ENCODE measurements around the gene SST.

Gene SST

DNA sequence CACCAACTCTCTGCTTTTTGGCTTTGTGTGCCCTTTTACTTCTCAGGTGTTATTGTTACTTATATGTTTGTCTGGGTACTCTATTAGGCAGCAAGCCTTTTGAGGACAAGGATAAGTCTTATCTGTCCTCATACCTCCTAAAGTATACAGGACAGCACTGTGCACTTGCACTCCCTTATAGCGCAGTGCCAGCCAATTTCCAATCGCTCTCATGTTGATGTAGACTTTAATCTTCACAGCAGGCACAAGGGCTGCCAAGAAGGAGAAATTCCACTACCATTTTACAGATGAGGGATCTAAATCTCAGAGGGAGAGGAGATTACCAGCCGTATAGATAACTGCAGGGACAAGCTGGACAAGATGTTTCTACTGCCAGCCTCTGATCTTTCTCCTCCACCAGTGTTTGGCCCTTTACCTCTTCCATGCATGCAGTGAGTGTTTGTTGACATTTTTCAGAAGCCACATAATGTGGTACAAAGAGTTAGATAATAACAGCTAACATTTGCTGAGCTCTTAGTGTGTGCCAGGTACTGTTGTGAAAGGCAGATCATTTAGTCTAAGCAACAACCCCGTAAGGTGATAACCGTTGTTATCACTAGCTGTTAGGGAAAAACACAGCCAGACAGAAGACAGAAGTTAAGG, 30.1 kb downstream of the SST start:
- no peak for ATAC-seq
- TF ChIP-seq PATZ1 (CRISPR knock-in tag; IDR thresholded peaks at IDR 0.05; ENCODE audit: borderline replicate concordance): no peak
- TF ChIP-seq BACH2 (CRISPR knock-in tag; IDR thresholded peaks at IDR 0.05; ENCODE audit: borderline replicate concordance): no peak
- TF ChIP-seq GLIS3 (CRISPR knock-in tag; IDR thresholded peaks at IDR 0.05): no peak
- no peak for TF ChIP-seq ESRRG (CRISPR knock-in tag; IDR thresholded peaks at IDR 0.05)
- no peak for TF ChIP-seq ZNF565 (CRISPR knock-in tag; conservative IDR thresholded peaks at IDR 0.05; ENCODE audit: low read depth)
- TF ChIP-seq OSR1 (CRISPR knock-in tag; IDR thresholded peaks at IDR 0.05): no peak
- TF ChIP-seq, protein P1, sequence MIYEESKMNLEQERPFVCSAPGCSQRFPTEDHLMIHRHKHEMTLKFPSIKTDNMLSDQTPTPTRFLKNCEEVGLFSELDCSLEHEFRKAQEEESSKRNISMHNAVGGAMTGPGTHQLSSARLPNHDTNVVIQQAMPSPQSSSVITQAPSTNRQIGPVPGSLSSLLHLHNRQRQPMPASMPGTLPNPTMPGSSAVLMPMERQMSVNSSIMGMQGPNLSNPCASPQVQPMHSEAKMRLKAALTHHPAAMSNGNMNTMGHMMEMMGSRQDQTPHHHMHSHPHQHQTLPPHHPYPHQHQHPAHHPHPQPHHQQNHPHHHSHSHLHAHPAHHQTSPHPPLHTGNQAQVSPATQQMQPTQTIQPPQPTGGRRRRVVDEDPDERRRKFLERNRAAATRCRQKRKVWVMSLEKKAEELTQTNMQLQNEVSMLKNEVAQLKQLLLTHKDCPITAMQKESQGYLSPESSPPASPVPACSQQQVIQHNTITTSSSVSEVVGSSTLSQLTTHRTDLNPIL (CRISPR knock-in tag; IDR thresholded peaks at IDR 0.05; ENCODE audit: low read depth): no peak
- TF ChIP-seq, protein P2, sequence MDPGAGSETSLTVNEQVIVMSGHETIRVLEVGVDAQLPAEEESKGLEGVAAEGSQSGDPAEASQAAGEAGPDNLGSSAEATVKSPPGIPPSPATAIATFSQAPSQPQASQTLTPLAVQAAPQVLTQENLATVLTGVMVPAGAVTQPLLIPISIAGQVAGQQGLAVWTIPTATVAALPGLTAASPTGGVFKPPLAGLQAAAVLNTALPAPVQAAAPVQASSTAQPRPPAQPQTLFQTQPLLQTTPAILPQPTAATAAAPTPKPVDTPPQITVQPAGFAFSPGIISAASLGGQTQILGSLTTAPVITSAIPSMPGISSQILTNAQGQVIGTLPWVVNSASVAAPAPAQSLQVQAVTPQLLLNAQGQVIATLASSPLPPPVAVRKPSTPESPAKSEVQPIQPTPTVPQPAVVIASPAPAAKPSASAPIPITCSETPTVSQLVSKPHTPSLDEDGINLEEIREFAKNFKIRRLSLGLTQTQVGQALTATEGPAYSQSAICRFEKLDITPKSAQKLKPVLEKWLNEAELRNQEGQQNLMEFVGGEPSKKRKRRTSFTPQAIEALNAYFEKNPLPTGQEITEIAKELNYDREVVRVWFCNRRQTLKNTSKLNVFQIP (CRISPR knock-in tag; IDR thresholded peaks at IDR 0.05; ENCODE audit: borderline replicate concordance, low read depth): no peak
- no peak for TF ChIP-seq PPARA (CRISPR knock-in tag; IDR thresholded peaks at IDR 0.05; ENCODE audit: borderline replicate concordance)
- TF ChIP-seq ISL1 (CRISPR knock-in tag; IDR thresholded peaks at IDR 0.05): no peak
- TF ChIP-seq, protein P3, sequence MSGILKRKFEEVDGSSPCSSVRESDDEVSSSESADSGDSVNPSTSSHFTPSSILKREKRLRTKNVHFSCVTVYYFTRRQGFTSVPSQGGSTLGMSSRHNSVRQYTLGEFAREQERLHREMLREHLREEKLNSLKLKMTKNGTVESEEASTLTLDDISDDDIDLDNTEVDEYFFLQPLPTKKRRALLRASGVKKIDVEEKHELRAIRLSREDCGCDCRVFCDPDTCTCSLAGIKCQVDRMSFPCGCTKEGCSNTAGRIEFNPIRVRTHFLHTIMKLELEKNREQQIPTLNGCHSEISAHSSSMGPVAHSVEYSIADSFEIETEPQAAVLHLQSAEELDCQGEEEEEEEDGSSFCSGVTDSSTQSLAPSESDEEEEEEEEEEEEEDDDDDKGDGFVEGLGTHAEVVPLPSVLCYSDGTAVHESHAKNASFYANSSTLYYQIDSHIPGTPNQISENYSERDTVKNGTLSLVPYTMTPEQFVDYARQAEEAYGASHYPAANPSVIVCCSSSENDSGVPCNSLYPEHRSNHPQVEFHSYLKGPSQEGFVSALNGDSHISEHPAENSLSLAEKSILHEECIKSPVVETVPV (CRISPR knock-in tag; IDR thresholded peaks at IDR 0.05): no peak
- no peak for TF ChIP-seq CSDC2 (CRISPR knock-in tag; IDR thresholded peaks at IDR 0.05)
- TF ChIP-seq TCF4 (CRISPR knock-in tag; IDR thresholded peaks at IDR 0.05; ENCODE audit: borderline replicate concordance): no peak
- TF ChIP-seq ARNTL (CRISPR knock-in tag; IDR thresholded peaks at IDR 0.05; ENCODE audit: borderline replicate concordance, low read depth): no peak

GRCh38 chr3:187636528-187636927, 33.7 kb downstream of the SST start:
- no peak for ATAC-seq
- TF ChIP-seq ZFP30 (CRISPR knock-in tag; IDR thresholded peaks at IDR 0.05) (no peak), ISL1 (CRISPR knock-in tag; IDR thresholded peaks at IDR 0.05) (no peak), ESRRG (CRISPR knock-in tag; IDR thresholded peaks at IDR 0.05) (no peak), TCF4 (CRISPR knock-in tag; IDR thresholded peaks at IDR 0.05; ENCODE audit: borderline replicate concordance) (no peak), PATZ1 (CRISPR knock-in tag; IDR thresholded peaks at IDR 0.05; ENCODE audit: borderline replicate concordance) (no peak), ARNTL (CRISPR knock-in tag; IDR thresholded peaks at IDR 0.05; ENCODE audit: borderline replicate concordance, low read depth) (no peak), OSR1 (CRISPR knock-in tag; IDR thresholded peaks at IDR 0.05) (no peak)

DNA sequence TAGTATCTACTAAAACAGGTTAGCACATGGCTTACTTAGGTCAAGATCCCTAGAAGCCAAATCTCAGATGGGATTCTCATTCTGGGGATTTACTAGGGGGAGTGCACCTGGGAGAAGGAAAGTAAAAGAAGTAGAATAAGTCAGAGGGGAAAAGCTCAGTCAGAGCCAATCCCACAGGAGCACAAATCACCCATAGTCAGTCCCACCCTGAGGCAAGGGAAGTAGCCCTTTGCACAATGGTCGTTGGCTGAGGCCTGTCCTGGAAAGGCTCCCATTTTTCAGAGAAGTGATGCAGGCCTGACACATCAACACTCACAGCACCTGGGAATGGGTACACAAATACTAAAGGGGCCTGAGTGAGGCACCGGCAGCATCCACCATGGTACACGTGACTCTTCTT, 39.8 kb downstream of the SST start:
- TF ChIP-seq TCF4 (CRISPR knock-in tag; IDR thresholded peaks at IDR 0.05; ENCODE audit: borderline replicate concordance): no peak
- TF ChIP-seq, protein P3 (CRISPR knock-in tag; IDR thresholded peaks at IDR 0.05): no peak
- TF ChIP-seq ISL1 (CRISPR knock-in tag; IDR thresholded peaks at IDR 0.05): no peak
- TF ChIP-seq CSDC2 (CRISPR knock-in tag; IDR thresholded peaks at IDR 0.05): no peak
- TF ChIP-seq, protein P2 (CRISPR knock-in tag; IDR thresholded peaks at IDR 0.05; ENCODE audit: borderline replicate concordance, low read depth): no peak
- no peak for ATAC-seq
